Measurements from ENCODE around the gene RTRAF.

The RTRAF gene

DNA sequence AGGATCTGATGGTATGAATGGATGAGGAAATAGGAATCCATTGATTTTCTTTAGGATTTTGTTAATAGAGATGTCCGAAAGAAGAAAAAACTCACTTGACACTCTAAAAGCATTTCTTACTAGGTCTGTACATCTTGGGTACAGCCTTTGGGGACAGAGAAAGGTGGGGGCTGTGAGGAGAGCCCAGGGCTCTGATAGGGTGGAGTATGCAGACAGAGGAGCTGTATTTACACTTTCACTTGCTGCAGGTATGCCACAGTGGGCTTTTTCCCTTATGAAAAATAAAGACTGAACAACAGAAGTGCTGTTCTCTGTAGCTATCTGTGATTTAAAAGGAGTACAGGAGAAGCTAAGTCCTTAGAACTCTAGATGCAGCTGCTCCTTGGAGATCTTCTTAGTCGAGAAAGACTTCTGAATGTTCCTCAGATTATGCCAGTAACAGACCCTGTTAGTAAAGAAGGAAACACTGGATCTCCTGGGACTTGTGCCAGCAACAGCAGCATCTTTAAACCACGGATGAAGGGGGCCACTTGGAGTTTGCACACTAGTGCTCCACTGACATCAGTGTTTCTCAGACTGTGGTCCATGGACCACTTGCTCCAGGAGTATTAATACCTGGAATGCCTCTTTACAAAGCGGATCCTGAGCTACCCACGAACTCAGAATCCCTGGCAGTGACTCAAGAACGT lies 19.4 kb upstream of the RTRAF start:
- TF ChIP-seq, protein P1, sequence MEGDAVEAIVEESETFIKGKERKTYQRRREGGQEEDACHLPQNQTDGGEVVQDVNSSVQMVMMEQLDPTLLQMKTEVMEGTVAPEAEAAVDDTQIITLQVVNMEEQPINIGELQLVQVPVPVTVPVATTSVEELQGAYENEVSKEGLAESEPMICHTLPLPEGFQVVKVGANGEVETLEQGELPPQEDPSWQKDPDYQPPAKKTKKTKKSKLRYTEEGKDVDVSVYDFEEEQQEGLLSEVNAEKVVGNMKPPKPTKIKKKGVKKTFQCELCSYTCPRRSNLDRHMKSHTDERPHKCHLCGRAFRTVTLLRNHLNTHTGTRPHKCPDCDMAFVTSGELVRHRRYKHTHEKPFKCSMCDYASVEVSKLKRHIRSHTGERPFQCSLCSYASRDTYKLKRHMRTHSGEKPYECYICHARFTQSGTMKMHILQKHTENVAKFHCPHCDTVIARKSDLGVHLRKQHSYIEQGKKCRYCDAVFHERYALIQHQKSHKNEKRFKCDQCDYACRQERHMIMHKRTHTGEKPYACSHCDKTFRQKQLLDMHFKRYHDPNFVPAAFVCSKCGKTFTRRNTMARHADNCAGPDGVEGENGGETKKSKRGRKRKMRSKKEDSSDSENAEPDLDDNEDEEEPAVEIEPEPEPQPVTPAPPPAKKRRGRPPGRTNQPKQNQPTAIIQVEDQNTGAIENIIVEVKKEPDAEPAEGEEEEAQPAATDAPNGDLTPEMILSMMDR (IDR thresholded peaks at IDR 0.05; ENCODE audit: extremely low read depth, insufficient read depth, missing control alignments): no peak
- in situ Hi-C loops (cut with MboI; ENCODE audit: low pct_unique_long_range_greater_than_20kb, low sequenced_read_pairs, unreplicated experiment): loop anchor here (10.0 kb wide), 1 partner anchor 125 kb away; no protein-coding TSS in a partner anchor
- DNase-seq (ENCODE audit: low spot score): no peak

- no peak for DNase-seq (ENCODE audit: low spot score)
- in situ Hi-C loops (cut with MboI; ENCODE audit: low pct_unique_long_range_greater_than_20kb, low sequenced_read_pairs, unreplicated experiment): loop anchor here (10.0 kb wide), 1 partner anchor 128 kb away; no protein-coding TSS in a partner anchor
- TF ChIP-seq, protein P1 (IDR thresholded peaks at IDR 0.05; ENCODE audit: extremely low read depth, insufficient read depth, missing control alignments): no peak
Observed at GRCh38 chr14:51972566-51972965, 16.8 kb upstream of the RTRAF start.

DNA sequence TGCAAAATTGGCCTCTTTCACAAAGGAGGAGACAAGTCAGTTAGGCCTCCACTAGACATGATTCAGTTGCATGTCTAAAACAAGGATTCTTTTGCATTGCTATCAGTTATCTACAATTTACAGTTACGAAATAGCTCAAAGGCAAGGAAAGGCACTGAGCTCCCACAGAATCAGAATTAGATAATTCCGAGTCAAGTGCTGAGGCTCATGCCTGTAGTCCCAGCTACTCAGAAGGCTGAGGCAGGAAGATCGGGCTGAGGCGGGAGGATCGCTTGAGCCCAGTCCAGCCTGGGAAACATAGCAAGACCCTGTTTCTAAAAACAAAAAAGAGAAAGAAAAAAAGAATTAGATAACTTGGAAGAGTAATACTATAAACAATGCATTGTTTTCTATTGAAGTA lies 12.3 kb upstream of the RTRAF start:
- no peak for DNase-seq (ENCODE audit: low spot score)
- in situ Hi-C loops (cut with MboI; ENCODE audit: low pct_unique_long_range_greater_than_20kb, low sequenced_read_pairs, unreplicated experiment): loop anchor here (10.0 to 25.0 kb wide), 2 partner anchors 132 to 690 kb away; no protein-coding TSS in a partner anchor
- TF ChIP-seq, protein P1 (IDR thresholded peaks at IDR 0.05; ENCODE audit: extremely low read depth, insufficient read depth, missing control alignments): no peak

DNA sequence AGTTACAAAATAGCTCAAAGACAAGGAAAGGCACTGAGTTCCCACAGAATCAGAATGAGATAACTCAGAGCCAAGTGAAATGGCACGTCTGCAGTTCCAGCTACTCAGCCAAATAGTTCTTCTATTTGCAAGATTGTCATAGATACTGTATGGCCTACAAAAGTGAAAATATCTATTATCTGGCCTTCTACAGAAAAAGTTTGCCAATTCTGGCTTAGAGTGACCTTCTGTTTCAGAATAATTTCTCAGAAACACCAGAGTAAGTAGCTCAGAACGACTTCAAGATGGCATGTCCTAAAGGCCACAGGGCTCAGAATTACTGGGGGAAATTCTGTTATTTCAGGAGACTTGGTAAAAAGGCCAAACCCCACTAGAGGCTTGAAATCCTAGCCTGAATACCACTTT lies 10.7 kb upstream of the RTRAF start:
- in situ Hi-C loops (cut with MboI; ENCODE audit: low pct_unique_long_range_greater_than_20kb, low sequenced_read_pairs, unreplicated experiment): loop anchor here (10.0 to 25.0 kb wide), 2 partner anchors 134 to 691 kb away; no protein-coding TSS in a partner anchor
- TF ChIP-seq, protein P1 (IDR thresholded peaks at IDR 0.05; ENCODE audit: extremely low read depth, insufficient read depth, missing control alignments): no peak
- DNase-seq (ENCODE audit: low spot score): no peak

GRCh38 chr14:51979088-51979709 lies 10.1 kb upstream of the RTRAF start:
- TF ChIP-seq, protein P1 (IDR thresholded peaks at IDR 0.05; ENCODE audit: extremely low read depth, insufficient read depth, missing control alignments): peak; percentile 87
- in situ Hi-C loops (cut with MboI; ENCODE audit: low pct_unique_long_range_greater_than_20kb, low sequenced_read_pairs, unreplicated experiment): loop anchor here (10.0 to 25.0 kb wide), 2 partner anchors 134 to 692 kb away; no protein-coding TSS in a partner anchor
- peak; percentile 46 for DNase-seq (ENCODE audit: low spot score)

DNA sequence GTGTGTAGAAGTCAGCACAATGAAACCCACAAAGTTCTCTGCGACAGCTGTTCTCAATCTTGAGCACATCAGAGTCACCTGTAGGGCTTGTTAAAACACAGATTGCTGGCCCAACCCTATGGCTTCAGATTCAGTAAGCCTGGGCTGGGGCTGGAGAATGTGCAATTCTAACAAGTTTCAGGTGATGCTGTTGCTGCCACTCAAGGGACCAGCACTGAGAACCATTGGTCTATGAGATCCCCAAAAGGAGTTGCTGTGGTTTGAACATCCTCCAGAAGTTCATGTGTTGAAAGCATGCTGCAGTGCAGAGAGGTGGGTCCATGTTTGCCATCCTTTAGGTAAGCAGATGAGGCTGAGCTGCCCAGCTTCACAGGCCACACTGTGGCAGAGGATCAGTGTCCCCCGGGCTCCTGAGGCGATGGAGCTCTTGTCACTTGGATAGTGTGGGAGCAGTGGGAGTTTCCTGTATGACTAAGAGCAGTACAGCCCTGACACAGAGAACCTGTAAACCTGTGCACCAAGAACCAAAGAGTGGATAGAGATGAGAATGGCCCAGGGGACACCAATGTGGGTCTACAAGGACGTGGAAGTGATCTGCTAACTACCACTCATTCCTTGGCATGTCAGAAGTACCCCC lies 8.0 kb upstream of the RTRAF start:
- in situ Hi-C loops (cut with MboI; ENCODE audit: low pct_unique_long_range_greater_than_20kb, low sequenced_read_pairs, unreplicated experiment): loop anchor here (25.0 kb wide), 1 partner anchor 694 kb away; no protein-coding TSS in a partner anchor
- peak; percentile 16 for DNase-seq (ENCODE audit: low spot score)
- TF ChIP-seq, protein P1 (IDR thresholded peaks at IDR 0.05; ENCODE audit: extremely low read depth, insufficient read depth, missing control alignments): no peak
